ENCODE measurements around the gene FRMD4B. TPM values are rescaled to one million over a fixed set of nuclear protein-coding genes. Genes with fewer than 3 reads are reported as not detected.

Gene FRMD4B
- 10 to 100 TPM; 30.6 to 37.8 TPM for total RNA-seq

GRCh38 chr3:69385723-69386555, at the start of gene FRMD4B:
TSS of gene FRMD4B (minus strand) at chr3:69386088. CDS start at chr3:69385989, 99 bp downstream.
- peaks cover 0 to 24% of the 10 kb centered on the region in 2 donors for H3K4me1 ChIP-seq

DNA sequence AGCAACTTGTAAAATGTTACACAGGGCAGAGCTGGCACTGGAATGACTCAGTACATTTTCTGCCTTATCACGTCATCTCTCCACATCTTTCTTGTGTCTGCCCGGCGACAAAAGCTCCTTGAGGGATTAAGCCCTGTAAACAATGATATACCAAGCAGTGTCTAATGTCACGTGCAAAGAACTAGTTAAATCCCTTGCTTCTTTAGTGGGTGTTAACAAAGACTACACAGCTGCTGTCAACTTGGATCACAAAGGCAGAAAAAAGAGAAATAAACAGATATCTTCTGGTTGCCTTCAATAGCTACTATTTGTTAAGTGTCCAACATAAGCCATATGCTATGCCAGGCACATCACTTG, 48.1 kb upstream of the FRMD4B start:
- Histone ChIP-seq H3K9me3 (no peaks in the 10 kb centered on the region), H3K36me3 (no peaks in the 10 kb centered on the region), H3K4me3 (no peak overlapping the region), H3K27me3 (no peaks in the 10 kb centered on the region), H3K4me1 (peaks cover 0 to 16% of the 10 kb centered on the region in 2 donors), H3K27ac (peak overlapping the region; percentile 16 to 64)
- DNase-seq (ENCODE audit: low spot score) = no peak
- no peak for TF ChIP-seq CTCF (IDR thresholded peaks at IDR 0.05)

More at GRCh38 chr3:69385723-69386555, at the start of gene FRMD4B:
- Histone ChIP-seq H3K36me3 (no peaks in the 10 kb centered on the region), H3K27ac (peak within 1 kb of the TSS; percentile 83 to 85), H3K4me3 (peak within 1 kb of the TSS; percentile 50 to 68), H3K9me3 (no peaks in the 10 kb centered on the region), H3K27me3 (no peaks in the 10 kb centered on the region)
- TF ChIP-seq CTCF (IDR thresholded peaks at IDR 0.05) = peak in 1 of 2 donors; percentile 50
- peak; percentile 80 for DNase-seq (ENCODE audit: low spot score)

GRCh38 chr3:69433121-69433968, 47.5 kb upstream of the FRMD4B start:
- Histone ChIP-seq H3K27me3 (no peaks in the 10 kb centered on the region), H3K36me3 (no peaks in the 10 kb centered on the region), H3K27ac (peak overlapping the region; percentile 16 to 64), H3K4me1 (peaks cover 0 to 16% of the 10 kb centered on the region in 2 donors), H3K4me3 (no peak overlapping the region), H3K9me3 (no peaks in the 10 kb centered on the region)
- no peak for DNase-seq (ENCODE audit: low spot score)
- TF ChIP-seq CTCF (IDR thresholded peaks at IDR 0.05) = no peak

GRCh38 chr3:69428657-69429255, 42.9 kb upstream of the FRMD4B start:
- Histone ChIP-seq H3K4me3 (no peak overlapping the region), H3K9me3 (no peaks in the 10 kb centered on the region), H3K36me3 (no peaks in the 10 kb centered on the region), H3K27me3 (no peaks in the 10 kb centered on the region), H3K4me1 (peaks cover 0 to 7% of the 10 kb centered on the region in 2 donors), H3K27ac (no peak overlapping the region)
- no peak for TF ChIP-seq CTCF (IDR thresholded peaks at IDR 0.05)
- no peak for DNase-seq (ENCODE audit: low spot score)

GRCh38 chr3:69426967-69427304, 41.0 kb upstream of the FRMD4B start:
- Histone ChIP-seq H3K36me3 (no peaks in the 10 kb centered on the region), H3K27me3 (no peaks in the 10 kb centered on the region), H3K4me1 (no peaks in the 10 kb centered on the region), H3K27ac (no peak overlapping the region), H3K9me3 (no peaks in the 10 kb centered on the region), H3K4me3 (no peak overlapping the region)
- no peak for DNase-seq (ENCODE audit: low spot score)
- peak in 1 of 2 donors; percentile 33 for TF ChIP-seq CTCF (IDR thresholded peaks at IDR 0.05)
